Caco-2 (cell line): ENCODE data around the gene RGS10. TPM values are rescaled to one million over a fixed set of nuclear protein-coding genes. Genes with fewer than 3 reads are reported as not detected.

Source experiments
- BruUV-seq: library from RNA; stranded (reverse); fragments of 400-500 nt; replicated peaks from 2 replicates; lab custom pipeline; 2021; lab: Mats Ljungman, UMichigan
- CTCF ChIA-PET: fragments of 300-600 bp; sonication (Branson Sonifier 250); formaldehyde crosslinking; loops from one replicate; lab custom pipeline; 2022; ENCODE audit warnings: antibody characterized with exemption; lab: Charles Lee
- POLR2A ChIA-PET: fragments of 300-600 bp; sonication (Branson Sonifier 250); formaldehyde crosslinking; loops from one replicate; lab custom pipeline; 2022; ENCODE audit warnings: antibody characterized with exemption; lab: Charles Lee
- DNase-seq, 2 experiments: peaks; one replicate each; pipeline versions ENCODE4 v3.0.0 to v3.0.0-alpha.2; 2020 to 2022
- H3K27me3 ChIP-seq: replicated peaks from 2 replicates; pipeline ENCODE4 v1.6.0; 2011; ENCODE audit warnings: low read length; ENCODE audit not compliant: control insufficient read depth, insufficient read depth
- H3K36me3 ChIP-seq: 2 replicates; pipeline ENCODE4 v1.5.1; 2011; ENCODE audit warnings: low read length; ENCODE audit not compliant: control insufficient read depth, insufficient read depth
- H3K4me1 ChIP-seq: fragments of 250-450 bp; sonication (Bioruptor Pico); 2 replicates; pipeline ENCODE4 v1.5.1; 2020; ENCODE audit warnings: mild to moderate bottlenecking
- H3K4me3 ChIP-seq: 2 replicates; pipeline ENCODE4 v1.5.1; 2011; ENCODE audit warnings: low read depth, mild to moderate bottlenecking, control low read depth, low read length
- H3K9me3 ChIP-seq: fragments of 250-450 bp; sonication (Bioruptor Pico); 2 replicates; pipeline ENCODE4 v1.5.1; 2020; ENCODE audit warnings: mild to moderate bottlenecking, moderate library complexity
- H3K27ac Mint-ChIP-seq: one replicate; pipeline ENCODE4 v1.8.0; 2022; ENCODE audit warnings: mixed read lengths; ENCODE audit not compliant: unreplicated experiment
- H3K27me3 Mint-ChIP-seq: one replicate; pipeline ENCODE4 v1.8.0; 2022; ENCODE audit warnings: mixed read lengths; ENCODE audit not compliant: insufficient read depth, unreplicated experiment
- H3K36me3 Mint-ChIP-seq: one replicate; pipeline ENCODE4 v1.8.0; 2022; ENCODE audit warnings: mild to moderate bottlenecking, mixed read lengths; ENCODE audit not compliant: insufficient read depth, unreplicated experiment
- H3K4me1 Mint-ChIP-seq: one replicate; pipeline ENCODE4 v1.8.0; 2022; ENCODE audit warnings: low read depth, mixed read lengths; ENCODE audit not compliant: unreplicated experiment
- H3K4me3 Mint-ChIP-seq: one replicate; pipeline ENCODE4 v1.8.0; 2022; ENCODE audit warnings: mild to moderate bottlenecking, moderate library complexity, mixed read lengths; ENCODE audit not compliant: unreplicated experiment
- H3K9me3 Mint-ChIP-seq: one replicate; pipeline ENCODE4 v1.8.0; 2022; ENCODE audit warnings: mixed read lengths; ENCODE audit not compliant: unreplicated experiment
- intact Hi-C: fragments of 100-400 bp; cut with micrococcal nuclease; formaldehyde crosslinking; loops from one replicate; pipeline ENCODE4 v1.10.0; 2022; ENCODE audit not compliant: unreplicated experiment
- total RNA-seq: library from RNA; stranded (reverse); gene quantifications from 2 replicates; pipeline ENCODE4 v1.2.3, GENCODE V29; 2022
- TF ChIP-seq, protein P1 (sequence below), 2 experiments: fragments of 200-600 bp in 1 of 2; IDR thresholded peaks; 1 replicate in 1 of 2; 2 replicates in 1 of 2; pipeline versions ENCODE4 v1.5.1 to v1.8.0; 2011 to 2022; ENCODE audit warnings: antibody characterized with exemption in 1 of 2, control low read depth in 1 of 2, inconsistent platforms in 1 of 2, low read depth in 1 of 2, low read length in 1 of 2, mild to moderate bottlenecking in 1 of 2, moderate library complexity in 1 of 2; ENCODE audit not compliant: insufficient read depth in 1 of 2, severe bottlenecking in 1 of 2, unreplicated experiment in 1 of 2

Gene RGS10
- total RNA-seq, 1 experiment from 2014 or later, result 23.2 TPM

DNA sequence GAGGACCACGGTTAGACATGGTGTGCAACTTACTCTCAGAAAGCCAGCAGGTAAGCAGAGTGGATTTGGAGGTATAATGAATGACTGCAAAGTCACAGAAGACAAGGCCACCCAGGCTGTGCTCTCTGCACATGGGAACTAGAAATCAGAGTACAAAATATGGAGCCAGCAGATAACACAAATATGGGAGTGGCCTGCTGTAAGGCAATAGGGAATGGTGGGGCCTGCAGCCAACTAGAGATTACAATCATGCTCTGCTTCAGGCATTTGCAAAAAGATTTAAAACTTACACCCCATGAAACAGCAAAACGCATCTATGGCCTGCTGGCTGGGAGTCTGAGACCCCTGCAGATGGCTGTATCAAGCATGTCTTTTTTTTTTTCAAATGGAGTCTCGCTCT, 47.0 kb downstream of the RGS10 start:
- POLR2A ChIA-PET, result no interaction called here
- H3K9me3 Mint-ChIP-seq, result no peaks in the 10 kb centered on the region
- BruUV-seq, result no TSS peak
- TF ChIP-seq, protein P1, sequence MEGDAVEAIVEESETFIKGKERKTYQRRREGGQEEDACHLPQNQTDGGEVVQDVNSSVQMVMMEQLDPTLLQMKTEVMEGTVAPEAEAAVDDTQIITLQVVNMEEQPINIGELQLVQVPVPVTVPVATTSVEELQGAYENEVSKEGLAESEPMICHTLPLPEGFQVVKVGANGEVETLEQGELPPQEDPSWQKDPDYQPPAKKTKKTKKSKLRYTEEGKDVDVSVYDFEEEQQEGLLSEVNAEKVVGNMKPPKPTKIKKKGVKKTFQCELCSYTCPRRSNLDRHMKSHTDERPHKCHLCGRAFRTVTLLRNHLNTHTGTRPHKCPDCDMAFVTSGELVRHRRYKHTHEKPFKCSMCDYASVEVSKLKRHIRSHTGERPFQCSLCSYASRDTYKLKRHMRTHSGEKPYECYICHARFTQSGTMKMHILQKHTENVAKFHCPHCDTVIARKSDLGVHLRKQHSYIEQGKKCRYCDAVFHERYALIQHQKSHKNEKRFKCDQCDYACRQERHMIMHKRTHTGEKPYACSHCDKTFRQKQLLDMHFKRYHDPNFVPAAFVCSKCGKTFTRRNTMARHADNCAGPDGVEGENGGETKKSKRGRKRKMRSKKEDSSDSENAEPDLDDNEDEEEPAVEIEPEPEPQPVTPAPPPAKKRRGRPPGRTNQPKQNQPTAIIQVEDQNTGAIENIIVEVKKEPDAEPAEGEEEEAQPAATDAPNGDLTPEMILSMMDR (IDR thresholded peaks at IDR 0.05; ENCODE audit: insufficient read depth in 1 of 2, low read depth in 1 of 2, low read length in 1 of 2, severe bottlenecking in 1 of 2, unreplicated experiment in 1 of 2), result no peak
- Histone ChIP-seq H3K27me3 (no peaks in the 10 kb centered on the region), H3K4me1 (no peaks in the 10 kb centered on the region), H3K9me3 (no peaks in the 10 kb centered on the region), H3K36me3 (no peaks in the 10 kb centered on the region), H3K4me3 (no peak overlapping the region)
- intact Hi-C loops, result no loop called here
- H3K27me3 Mint-ChIP-seq, result no peaks in the 10 kb centered on the region
- no peak overlapping the region for H3K27ac Mint-ChIP-seq
- CTCF ChIA-PET, result no interaction called here
- no peak overlapping the region for H3K4me3 Mint-ChIP-seq
- H3K36me3 Mint-ChIP-seq, result no peaks in the 10 kb centered on the region
- DNase-seq, result no peak
- H3K4me1 Mint-ChIP-seq, result no peaks in the 10 kb centered on the region

DNA sequence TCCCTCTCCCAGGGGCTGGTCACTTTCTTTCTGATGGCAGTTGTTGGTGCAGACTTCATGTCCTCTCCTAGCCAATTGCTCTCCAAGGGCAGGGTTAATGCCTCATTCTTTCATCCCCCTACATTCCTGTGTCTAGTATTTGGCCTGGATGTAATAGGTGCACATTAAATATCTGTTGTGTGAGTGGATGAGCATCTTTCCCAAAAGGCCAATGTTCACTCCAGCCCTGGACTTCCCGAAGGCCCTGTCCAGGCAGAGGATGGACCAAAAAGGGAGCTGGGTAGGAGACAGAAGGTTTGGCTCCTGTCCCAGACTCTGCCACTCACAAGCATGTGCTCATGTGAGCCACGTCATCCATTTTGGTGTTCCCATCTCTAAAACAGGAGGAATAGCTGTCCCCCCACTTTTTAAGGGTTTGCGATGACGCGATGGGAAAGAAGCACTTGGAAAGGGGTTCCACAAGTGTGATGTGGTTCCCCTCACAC, 47.5 kb downstream of the RGS10 start:
- POLR2A ChIA-PET, result no interaction called here
- Histone ChIP-seq H3K4me1 (no peaks in the 10 kb centered on the region), H3K36me3 (no peaks in the 10 kb centered on the region), H3K4me3 (no peak overlapping the region), H3K27me3 (no peaks in the 10 kb centered on the region), H3K9me3 (no peaks in the 10 kb centered on the region)
- TF ChIP-seq, protein P1 (IDR thresholded peaks at IDR 0.05; ENCODE audit: insufficient read depth in 1 of 2, low read depth in 1 of 2, low read length in 1 of 2, severe bottlenecking in 1 of 2, unreplicated experiment in 1 of 2), result no peak
- no peak overlapping the region for H3K4me3 Mint-ChIP-seq
- no peaks in the 10 kb centered on the region for H3K4me1 Mint-ChIP-seq
- no peaks in the 10 kb centered on the region for H3K27me3 Mint-ChIP-seq
- no peak for DNase-seq
- CTCF ChIA-PET, result no interaction called here
- no TSS peak for BruUV-seq
- no peaks in the 10 kb centered on the region for H3K9me3 Mint-ChIP-seq
- no peak overlapping the region for H3K27ac Mint-ChIP-seq
- H3K36me3 Mint-ChIP-seq, result no peaks in the 10 kb centered on the region
- intact Hi-C loops, result no loop called here

DNA sequence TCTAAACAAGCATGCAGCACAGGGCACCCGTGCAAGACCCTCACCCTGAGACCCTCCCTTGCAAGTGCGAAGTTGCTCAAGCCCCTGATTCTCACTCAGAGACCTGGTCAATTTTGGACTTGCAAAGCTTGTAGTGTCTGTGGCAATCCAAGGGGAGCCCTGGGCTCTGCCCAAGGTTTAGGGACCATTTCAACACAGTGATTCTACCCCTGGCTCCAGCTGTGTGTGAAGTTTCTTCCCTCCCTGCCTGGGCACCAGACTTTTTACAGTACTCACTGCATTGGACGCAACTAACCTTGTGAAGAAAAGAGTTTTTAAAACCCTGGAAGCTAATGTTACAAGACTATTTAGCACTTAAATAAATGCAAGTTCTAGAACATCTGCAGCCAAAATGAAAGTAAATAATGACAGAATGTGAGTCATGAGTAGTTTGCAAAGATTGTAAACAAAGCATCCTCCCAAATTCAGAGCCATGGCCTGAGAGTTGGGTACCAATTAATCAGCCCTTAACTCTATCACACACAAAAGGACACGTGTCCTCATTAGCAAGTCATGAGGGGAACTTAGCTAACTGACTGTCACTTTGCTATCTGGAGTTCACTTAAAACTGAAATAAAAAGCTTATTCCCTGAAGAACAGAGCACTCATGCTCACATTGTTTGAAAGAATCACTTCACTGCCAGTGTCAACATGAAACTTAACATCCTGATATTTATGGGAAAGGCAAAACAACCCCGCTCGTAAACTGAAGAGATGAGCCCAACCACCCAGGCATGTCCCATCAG, 48.1 kb downstream of the RGS10 start:
- Mint-ChIP-seq H3K27me3 (no peaks in the 10 kb centered on the region), H3K4me3 (no peak overlapping the region), H3K36me3 (no peaks in the 10 kb centered on the region), H3K9me3 (no peaks in the 10 kb centered on the region), H3K27ac (no peak overlapping the region), H3K4me1 (no peaks in the 10 kb centered on the region)
- intact Hi-C loops, result no loop called here
- no peaks in the 10 kb centered on the region for H3K27me3 ChIP-seq
- TF ChIP-seq, protein P1 (IDR thresholded peaks at IDR 0.05; ENCODE audit: insufficient read depth in 1 of 2, low read depth in 1 of 2, low read length in 1 of 2, severe bottlenecking in 1 of 2, unreplicated experiment in 1 of 2), result no peak
- DNase-seq, result no peak
- no peak overlapping the region for H3K4me3 ChIP-seq
- BruUV-seq, result no TSS peak
- H3K36me3 ChIP-seq, result no peaks in the 10 kb centered on the region
- ChIA-PET CTCF (interaction anchor here (1.0 kb wide), 1 partner anchor 295 kb away, joined by 3 read pairs; no protein-coding TSS in a partner anchor), POLR2A (no interaction called here)
- 0 out of 2 replicates have a peak, but pooled peaks cover 5% of the 10 kb centered on the region for H3K4me1 ChIP-seq
- H3K9me3 ChIP-seq, result no peaks in the 10 kb centered on the region
